GM06990 (cell line): ENCODE results near the gene CHKB.

Source experiments
- DNase-seq: peaks from one replicate; pipeline ENCODE4 v3.0.0-alpha.2; 2011; ENCODE audit not compliant: insufficient read length; ENCODE audit errors: extremely low read depth
- H3K27me3 ChIP-seq: replicated peaks from 2 replicates; pipeline ENCODE4 v1.6.0; 2011; ENCODE audit warnings: low read length; ENCODE audit not compliant: control insufficient read depth, insufficient read depth
- H3K36me3 ChIP-seq: 2 replicates; pipeline ENCODE4 v1.5.1; 2011; ENCODE audit warnings: low read length; ENCODE audit not compliant: control insufficient read depth, insufficient read depth
- H3K4me3 ChIP-seq: replicated peaks from 2 replicates; pipeline ENCODE4 v1.5.1; 2011; ENCODE audit warnings: low read depth, mild to moderate bottlenecking, control low read depth, low read length
- CTCF ChIP-seq: IDR thresholded peaks from 2 replicates; pipeline ENCODE4 v1.5.1; 2011; ENCODE audit warnings: low read length, control low read depth, mild to moderate bottlenecking, inconsistent platforms; ENCODE audit not compliant: insufficient read depth, poor library complexity, severe bottlenecking

Gene CHKB

GRCh38 chr22:50626314-50626849, 43.7 kb upstream of the CHKB start:
- Histone ChIP-seq H3K36me3 (peaks cover 7% of the 10 kb centered on the region), H3K27me3 (no peaks in the 10 kb centered on the region), H3K4me3 (no peak overlapping the region)
- no peak for DNase-seq
- peak; percentile 8 for TF ChIP-seq CTCF

GRCh38 chr22:50625568-50626313, 43.1 kb upstream of the CHKB start:
- peaks cover 7% of the 10 kb centered on the region for H3K36me3 ChIP-seq
- H3K27me3 ChIP-seq, result no peaks in the 10 kb centered on the region
- H3K4me3 ChIP-seq, result no peak overlapping the region
- TF ChIP-seq CTCF, result no peak
- DNase-seq, result no peak

GRCh38 chr22:50625131-50625567, 42.5 kb upstream of the CHKB start:
- Histone ChIP-seq H3K4me3 (no peak overlapping the region), H3K27me3 (no peaks in the 10 kb centered on the region), H3K36me3 (peaks cover 7% of the 10 kb centered on the region)
- no peak for DNase-seq
- TF ChIP-seq CTCF, result no peak

GRCh38 chr22:50624347-50625130, 41.9 kb upstream of the CHKB start:
- Histone ChIP-seq H3K36me3 (peaks cover 7% of the 10 kb centered on the region), H3K4me3 (no peak overlapping the region), H3K27me3 (no peaks in the 10 kb centered on the region)
- no peak for DNase-seq
- no peak for TF ChIP-seq CTCF

GRCh38 chr22:50622723-50623327, 40.2 kb upstream of the CHKB start:
- peaks cover 7% of the 10 kb centered on the region for H3K36me3 ChIP-seq
- H3K27me3 ChIP-seq, result no peaks in the 10 kb centered on the region
- H3K4me3 ChIP-seq, result no peak overlapping the region
- no peak for DNase-seq
- no peak for TF ChIP-seq CTCF
